Astrocyte of the hippocampus (primary cell): Measurements from ENCODE around the gene FKBP4.
A peak's percentile ranks its signal among the peaks of the same experiment; 100 is the strongest.
"Not testable (repeated sequence)": the region's sequence is repeated elsewhere in the genome, so short reads cannot be mapped to it uniquely, and the experiment has no call there.

Experiments used
- DNase-seq: peaks from one replicate; pipeline ENCODE4 v3.0.0; 2011; ENCODE audit warnings: low read depth, low spot score

FKBP4 gene

DNA sequence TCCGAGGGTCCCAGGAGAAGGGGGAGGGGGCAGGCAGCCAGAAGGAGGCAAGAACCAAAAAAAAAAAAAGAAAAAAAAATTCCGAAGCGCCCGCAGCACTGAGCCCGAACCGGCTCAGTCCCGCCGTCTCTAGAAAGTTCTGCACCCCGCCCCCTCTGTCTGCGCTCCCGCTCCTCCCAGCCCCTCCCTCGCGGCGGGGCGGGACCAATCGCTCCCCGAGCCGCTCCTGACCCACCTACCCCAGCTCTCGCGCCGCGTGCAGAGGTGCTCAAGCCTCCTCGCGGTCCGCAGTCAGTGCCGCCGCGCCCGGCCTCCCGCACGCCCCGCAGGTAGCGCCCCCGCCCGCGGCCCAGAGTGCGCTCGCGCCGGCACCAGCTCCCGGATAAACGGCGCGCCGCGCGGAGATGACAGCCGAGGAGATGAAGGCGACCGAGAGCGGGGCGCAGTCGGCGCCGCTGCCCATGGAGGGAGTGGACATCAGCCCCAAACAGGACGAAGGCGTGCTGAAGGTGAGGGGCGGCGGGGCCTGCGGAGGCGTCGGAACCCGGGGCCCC, at the start of gene FKBP4:
Gene FKBP4, plus strand, starts transcription at position 235 of the 554 bp plus-strand sequence. Its CDS starts 170 bp downstream, at position 405.
- DNase-seq, result peak; percentile 94

- DNase-seq, result peak; percentile 14
These were observed 49.1 kb upstream of the FKBP4 start for GRCh38 chr12:2745655-2746054.

DNA sequence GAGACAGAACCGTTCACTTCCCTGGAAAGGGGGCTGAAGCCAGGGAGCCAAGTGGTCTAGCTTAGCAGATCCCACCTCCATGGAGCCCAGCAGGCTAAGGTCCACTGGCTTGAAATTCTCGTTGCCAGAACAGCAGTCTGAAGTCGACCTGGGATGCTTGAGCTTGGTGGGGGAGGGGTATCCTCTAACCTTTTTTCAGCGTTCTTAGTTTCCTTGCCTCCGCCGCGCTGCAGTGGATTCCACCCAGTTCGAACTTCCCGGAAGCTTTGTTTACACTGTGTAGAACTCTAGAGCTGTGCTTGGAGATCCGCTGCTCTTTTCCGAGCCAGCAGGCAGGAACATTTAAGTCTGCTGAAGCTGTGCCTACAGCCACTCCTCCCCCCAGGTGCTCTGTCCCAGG, 45.2 kb upstream of the FKBP4 start:
- no peak for DNase-seq

GRCh38 chr12:2750185-2750584, 44.6 kb upstream of the FKBP4 start:
- DNase-seq, result no peak

GRCh38 chr12:2751230-2751629, 43.5 kb upstream of the FKBP4 start:
- no peak for DNase-seq

- DNase-seq, result no peak
These were observed 43.1 kb upstream of the FKBP4 start for GRCh38 chr12:2751686-2752085.

DNA sequence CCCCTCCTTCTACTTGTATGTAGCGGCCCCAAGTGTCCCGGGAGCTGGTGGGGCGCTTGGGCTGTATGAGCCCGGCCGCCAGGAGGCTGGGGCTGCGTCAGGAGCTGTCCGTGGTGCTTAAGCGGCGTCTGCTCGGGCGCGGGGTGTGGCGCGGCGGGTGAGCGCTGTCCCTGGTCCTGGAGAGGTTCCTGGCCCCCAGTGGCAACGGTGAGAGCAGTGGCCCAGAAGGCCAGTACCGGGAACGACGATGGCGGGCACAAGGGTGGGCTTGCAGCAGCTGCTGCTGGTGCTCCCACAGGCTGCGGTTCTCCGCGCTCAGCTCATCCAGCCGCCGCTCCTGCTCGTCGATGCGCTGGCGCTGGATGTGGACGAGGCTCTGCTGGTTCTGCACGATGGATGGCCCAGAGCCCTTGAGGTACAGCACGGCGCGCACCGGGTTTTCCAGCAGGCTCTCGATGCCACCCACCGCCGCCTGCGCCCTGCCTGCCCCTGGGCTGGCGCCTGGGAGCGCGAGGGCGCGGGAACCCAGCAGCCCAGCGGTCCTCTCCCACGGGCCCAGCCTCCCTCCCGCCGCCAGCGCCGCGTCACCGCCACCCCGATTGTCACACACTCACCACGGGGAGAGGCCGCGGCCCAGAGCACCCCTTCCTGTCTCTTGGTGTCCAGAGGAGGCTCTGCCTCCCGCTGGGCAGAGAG, 41.9 kb upstream of the FKBP4 start:
- DNase-seq, result peak; percentile 92

GRCh38 chr12:2753536-2753935, 41.2 kb upstream of the FKBP4 start:
- DNase-seq, result no peak

GRCh38 chr12:2754208-2754607, 40.6 kb upstream of the FKBP4 start:
- no peak for DNase-seq

DNA sequence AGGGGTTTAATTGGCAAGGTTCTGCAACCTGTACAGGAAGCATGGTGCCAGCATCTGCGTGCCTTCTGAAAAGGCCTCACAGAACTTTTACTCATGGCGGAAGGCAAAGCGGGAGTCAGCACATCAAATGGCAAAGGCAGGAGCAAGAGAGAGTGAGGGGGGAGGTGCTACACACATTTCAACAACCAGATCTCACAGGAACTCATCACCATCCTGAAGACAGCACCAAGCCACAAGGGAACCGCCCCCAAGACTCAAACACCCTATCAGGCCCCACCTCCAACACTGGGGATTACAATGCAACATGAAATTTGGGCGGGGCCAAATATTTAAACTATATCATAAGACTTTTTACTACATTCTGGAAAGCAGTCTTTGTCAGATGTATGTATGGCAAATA, 38.0 kb upstream of the FKBP4 start:
- DNase-seq, result no peak

DNA sequence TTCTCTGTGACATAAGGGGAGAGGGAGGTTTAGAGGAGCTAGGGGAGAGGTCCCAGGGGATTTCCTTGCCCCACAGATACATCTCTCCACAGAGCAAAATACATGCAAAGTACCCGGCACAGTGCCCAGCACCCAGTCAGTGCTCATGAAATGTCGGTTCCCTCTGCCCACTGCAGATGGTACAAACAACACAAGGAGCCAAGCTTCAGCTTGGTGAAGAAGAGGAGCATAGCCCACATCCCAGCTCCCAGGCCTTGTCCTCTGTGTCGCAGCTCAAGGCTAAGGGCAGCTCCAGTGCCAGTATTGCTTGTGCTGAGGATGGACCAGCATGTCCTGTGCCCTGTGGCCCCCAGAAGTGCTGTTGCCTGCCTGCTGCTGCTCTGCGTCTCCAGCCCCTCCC, 35.0 kb upstream of the FKBP4 start:
- no peak for DNase-seq

DNA sequence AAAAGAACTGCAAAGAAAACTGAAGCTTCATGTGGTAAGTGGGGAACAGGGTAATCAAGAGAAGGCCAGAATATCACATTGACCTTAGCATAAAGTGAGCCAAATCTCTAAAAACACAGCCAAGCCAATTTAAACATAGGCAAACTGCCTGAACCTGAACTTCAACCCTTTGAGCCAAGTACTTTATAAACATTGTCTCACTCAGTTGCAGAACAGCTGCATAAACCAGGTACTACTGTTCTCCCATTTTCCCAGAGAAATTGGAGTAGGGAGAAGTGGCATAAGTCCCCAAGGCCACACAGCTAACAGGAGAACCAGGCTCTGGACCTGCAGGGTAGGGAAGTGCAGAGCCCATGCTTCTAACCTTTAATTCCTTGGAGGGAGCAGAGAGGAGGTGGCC, 30.4 kb upstream of the FKBP4 start:
- DNase-seq, result no peak

- no peak for DNase-seq
These were observed 29.7 kb upstream of the FKBP4 start for GRCh38 chr12:2765052-2765451.

DNA sequence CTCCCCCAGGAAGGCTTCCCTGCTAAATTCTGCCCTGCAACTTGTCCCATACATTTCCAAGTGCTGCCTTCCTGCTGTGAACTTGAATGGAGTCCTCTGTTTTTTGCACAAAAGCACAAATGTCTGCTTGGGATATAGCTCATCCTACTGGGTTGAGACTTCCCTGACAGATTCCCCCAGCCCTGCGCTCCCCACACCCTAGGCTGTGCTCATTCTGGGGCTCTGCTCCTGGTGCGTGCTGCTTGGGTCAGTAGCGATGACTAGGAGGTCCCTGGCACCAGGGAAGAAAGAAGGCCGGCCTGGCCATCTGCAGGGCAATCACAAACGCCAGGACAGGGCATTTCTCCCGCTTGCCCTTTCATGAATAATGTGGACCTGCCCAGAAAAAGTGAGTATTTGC, 29.2 kb upstream of the FKBP4 start:
- DNase-seq, result no peak

DNA sequence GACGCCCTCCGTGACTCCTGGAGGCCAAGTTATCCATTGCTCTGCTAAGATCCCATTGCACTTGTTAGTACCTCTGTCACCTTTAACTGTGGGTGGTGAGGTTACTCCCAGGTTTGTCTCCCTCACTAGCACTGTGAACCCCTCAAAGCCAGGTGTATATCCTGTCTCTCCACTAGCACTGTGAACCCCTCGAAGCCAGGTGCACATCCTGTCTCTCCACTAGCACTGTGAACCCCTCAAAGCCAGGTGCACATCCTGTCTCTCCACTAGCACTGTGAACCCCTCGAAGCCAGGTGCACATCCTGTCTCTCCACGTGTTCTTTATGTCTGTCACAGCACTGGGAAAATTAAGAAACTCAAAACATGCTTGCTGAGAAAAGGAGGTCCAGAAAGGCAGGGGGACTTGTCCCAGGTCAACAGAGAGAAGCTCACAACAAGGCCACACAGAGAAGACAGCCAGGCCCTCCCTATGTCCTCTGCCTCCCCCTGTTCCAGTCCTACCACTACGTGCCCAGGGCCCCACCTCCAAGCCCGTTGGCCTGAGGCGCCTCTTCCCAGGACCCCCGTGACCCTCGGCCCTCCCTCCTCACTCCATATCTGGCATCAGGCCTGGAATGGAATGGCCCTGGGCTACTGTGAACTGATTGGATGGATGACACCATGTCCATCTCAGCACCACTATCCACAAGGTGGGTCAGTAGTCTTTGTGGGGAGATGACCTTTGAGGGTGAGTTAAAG, 26.4 kb upstream of the FKBP4 start:
- no peak for DNase-seq

- no peak for DNase-seq
These were observed 24.8 kb upstream of the FKBP4 start for GRCh38 chr12:2769866-2770533.

- not testable (repeated sequence) for DNase-seq
These were observed 24.2 kb upstream of the FKBP4 start for GRCh38 chr12:2770544-2770943.

GRCh38 chr12:2772370-2772769, 22.4 kb upstream of the FKBP4 start:
- no peak for DNase-seq

- DNase-seq, result no peak
These were observed 21.4 kb upstream of the FKBP4 start for GRCh38 chr12:2773199-2773875.

- no peak for DNase-seq
These were observed 19.3 kb upstream of the FKBP4 start for GRCh38 chr12:2775431-2775830.

DNA sequence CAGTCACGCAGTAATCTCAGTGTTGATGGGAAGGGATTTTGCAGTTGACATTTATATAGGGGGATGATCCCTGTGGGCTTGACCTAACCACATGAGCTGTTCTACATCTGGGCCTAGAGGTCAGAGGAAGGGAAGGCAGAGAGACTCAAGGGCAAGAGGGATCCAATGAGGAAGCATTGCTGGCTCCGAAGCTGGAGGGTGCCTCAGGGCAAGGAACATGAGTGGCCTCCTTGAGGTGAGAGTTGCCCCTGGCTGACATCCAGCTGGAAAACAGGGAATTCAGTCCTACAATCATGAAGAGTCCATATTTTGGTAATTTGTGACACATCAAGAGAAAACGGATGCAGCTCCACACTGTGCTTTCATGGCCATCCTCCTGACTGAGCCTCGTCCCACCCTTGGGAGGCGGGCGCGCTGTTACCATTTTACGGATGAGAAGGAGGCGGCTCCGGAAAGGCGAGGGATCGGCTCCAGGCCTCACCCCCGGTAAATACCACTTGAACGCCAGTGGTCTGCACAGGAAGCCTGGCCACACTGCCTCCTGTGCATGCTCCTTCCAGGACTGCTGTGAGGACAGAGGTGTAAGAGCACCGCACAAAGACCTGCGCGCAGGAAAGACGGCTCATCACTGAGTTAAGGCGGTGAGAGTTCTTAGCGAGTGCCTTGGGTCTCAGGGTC, 18.5 kb upstream of the FKBP4 start:
- no peak for DNase-seq
